Gastrocnemius medialis (tissue), 4 donors: ENCODE measurements around the gene WASHC4.

Experiments used
- POLR2A ChIP-seq, 2 donors: fragments of 450-650 bp; IDR thresholded peaks; one replicate each; pipeline ENCODE4 v1.6.1; 2017; ENCODE audit warnings: antibody characterized with exemption in 2 of 2, mild to moderate bottlenecking in 2 of 2, moderate library complexity in 2 of 2
- TF ChIP-seq, protein P1 (sequence below), 5 experiments: fragments of 450-650 bp in 3 of 5; fragments of 200-600 bp in 2 of 5; sonication (generic) in 2 of 5; IDR thresholded peaks in 4 of 5; conservative IDR thresholded peaks in 1 of 5; 1 replicate in 4 of 5; 2 replicates in 1 of 5; pipeline ENCODE4 v1.5.1; 2016 to 2019; ENCODE audit warnings: antibody characterized with exemption in 5 of 5, mild to moderate bottlenecking in 3 of 5, moderate library complexity in 3 of 5

DNA sequence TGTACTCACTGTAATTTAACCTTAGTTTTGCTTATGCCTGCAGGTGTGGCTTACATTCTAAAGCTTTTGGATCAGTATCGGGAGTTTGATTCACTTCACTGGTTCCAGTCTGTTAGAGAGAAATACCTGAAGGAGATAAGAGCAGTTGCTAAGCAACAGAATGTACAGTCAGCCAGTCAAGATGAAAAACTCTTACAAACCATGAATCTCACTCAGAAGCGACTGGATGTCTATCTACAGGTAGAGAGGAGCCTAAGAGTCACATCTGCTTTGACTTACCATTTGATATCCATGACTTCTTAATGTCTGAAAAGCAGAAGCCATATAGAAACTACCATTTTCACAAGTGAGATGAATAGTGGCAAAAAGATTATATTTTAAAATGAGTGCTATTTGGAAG, 56.5 kb downstream of the WASHC4 start:
- TF ChIP-seq, protein P1, sequence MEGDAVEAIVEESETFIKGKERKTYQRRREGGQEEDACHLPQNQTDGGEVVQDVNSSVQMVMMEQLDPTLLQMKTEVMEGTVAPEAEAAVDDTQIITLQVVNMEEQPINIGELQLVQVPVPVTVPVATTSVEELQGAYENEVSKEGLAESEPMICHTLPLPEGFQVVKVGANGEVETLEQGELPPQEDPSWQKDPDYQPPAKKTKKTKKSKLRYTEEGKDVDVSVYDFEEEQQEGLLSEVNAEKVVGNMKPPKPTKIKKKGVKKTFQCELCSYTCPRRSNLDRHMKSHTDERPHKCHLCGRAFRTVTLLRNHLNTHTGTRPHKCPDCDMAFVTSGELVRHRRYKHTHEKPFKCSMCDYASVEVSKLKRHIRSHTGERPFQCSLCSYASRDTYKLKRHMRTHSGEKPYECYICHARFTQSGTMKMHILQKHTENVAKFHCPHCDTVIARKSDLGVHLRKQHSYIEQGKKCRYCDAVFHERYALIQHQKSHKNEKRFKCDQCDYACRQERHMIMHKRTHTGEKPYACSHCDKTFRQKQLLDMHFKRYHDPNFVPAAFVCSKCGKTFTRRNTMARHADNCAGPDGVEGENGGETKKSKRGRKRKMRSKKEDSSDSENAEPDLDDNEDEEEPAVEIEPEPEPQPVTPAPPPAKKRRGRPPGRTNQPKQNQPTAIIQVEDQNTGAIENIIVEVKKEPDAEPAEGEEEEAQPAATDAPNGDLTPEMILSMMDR (IDR thresholded peaks at IDR 0.05 in 4 of 5, conservative IDR thresholded peaks at IDR 0.05 in 1 of 5), result no peak
- no peak for TF ChIP-seq POLR2A (IDR thresholded peaks at IDR 0.05)
